GM19193 (cell line): ENCODE data around the gene NUP42.

Experiments
- POLR2A ChIP-seq: IDR thresholded peaks from 4 replicates; pipeline ENCODE4 v1.6.1; 2011; ENCODE audit not compliant: insufficient read depth, insufficient read length; ENCODE audit errors: extremely low read depth

The NUP42 gene, protein sequence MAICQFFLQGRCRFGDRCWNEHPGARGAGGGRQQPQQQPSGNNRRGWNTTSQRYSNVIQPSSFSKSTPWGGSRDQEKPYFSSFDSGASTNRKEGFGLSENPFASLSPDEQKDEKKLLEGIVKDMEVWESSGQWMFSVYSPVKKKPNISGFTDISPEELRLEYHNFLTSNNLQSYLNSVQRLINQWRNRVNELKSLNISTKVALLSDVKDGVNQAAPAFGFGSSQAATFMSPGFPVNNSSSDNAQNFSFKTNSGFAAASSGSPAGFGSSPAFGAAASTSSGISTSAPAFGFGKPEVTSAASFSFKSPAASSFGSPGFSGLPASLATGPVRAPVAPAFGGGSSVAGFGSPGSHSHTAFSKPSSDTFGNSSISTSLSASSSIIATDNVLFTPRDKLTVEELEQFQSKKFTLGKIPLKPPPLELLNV

DNA sequence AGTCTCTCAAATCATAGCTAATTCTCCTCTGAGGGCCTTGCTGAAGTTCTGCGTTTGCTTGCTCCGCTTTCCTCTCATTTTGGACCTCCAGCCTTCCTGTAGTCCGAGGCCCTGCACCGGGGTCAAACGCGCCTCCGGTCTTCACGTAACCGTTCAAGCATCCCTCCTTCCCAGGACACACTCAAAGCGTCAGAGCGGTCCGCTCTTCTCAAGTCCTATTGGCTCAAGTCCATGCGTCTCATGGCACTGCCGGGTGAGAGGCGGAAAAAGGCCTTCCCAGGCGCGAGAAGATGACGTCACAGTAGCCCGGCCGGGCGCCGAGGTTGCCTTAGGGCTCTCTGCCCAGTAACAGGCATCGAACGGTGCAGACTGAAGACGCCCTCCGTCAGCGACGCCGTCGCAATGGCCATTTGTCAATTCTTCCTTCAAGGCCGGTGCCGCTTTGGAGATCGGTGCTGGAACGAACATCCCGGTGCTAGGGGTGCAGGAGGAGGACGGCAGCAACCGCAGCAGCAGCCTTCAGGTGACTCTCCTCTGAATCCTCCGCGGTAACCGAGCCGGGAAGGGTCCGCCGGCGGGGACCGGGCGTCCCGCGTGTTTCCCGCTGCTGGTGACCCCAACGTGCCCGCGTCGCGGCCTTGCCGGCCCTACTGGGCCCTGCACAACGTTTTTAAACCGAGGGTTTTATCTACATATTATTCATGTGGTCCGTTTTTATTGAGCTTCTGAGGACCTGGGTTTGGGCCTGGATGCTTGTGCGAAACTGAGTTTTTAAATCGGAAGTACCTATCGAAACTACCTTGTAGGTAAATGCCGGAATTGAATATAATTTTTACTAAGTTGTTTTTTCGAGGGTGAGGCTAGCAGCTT is at the start of gene NUP42:
Gene NUP42, plus strand, starts transcription at position 365 of the 870 bp plus-strand sequence. Its CDS starts 38 bp downstream, at position 403.
- TF ChIP-seq POLR2A, result peak; percentile 88

DNA sequence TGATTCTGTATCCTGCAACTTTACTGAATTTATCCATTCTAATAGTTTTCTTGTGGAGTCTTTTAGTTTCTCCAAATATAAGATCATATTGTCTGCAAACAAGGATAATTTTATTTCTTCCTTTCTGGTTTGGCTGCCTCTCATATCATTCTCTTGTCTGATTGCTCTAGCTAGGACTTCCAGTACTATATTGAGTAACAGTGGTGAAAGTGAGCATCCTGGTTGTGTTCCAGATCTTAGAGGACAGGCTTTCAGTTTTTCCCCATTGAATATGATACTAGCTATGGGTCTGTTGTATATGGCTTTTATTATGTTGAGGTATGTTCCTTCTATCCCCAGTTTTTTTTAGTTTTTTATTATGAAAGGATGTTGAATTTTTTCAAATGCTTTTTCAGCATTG is 48.1 kb upstream of the NUP42 start:
- TF ChIP-seq POLR2A, result no peak

DNA sequence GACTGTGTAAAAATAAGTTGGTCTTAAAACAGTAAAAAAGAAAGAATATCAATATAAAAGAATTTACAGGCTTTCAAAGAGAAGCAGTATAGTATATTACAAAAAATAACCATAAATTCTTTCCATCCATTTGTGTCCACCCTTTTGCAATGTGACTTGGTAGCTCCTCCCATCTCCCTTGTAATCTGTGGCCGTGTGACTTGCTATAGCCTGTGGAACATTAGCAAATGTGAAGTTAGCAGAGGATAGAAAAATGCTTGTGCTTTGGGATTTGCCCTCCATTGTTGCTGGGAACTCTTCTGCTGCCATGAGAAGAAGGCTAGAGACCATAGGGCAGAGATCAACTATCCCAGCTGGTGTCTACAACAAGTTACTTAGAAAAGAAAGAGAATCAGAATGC is 46.1 kb upstream of the NUP42 start:
- TF ChIP-seq POLR2A, result no peak

DNA sequence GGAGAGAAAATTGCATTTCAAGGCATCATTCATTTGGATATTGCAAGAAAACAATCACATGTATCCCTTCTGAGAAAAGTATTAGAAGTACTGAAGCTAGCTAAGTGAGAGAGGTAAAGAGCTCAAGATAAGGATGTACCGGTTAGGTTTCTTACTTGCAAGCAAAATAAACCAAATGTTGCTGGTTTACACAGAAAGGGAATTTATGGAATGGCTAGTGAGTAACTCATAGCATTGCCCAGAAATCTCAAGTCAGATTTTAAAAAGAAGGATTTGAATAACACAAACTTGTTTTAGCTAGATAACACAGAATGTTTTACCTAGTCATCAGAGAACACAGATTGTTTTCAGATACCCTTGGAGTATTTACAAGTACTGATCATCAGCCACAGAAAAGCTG is 45.6 kb upstream of the NUP42 start:
- no peak for TF ChIP-seq POLR2A

DNA sequence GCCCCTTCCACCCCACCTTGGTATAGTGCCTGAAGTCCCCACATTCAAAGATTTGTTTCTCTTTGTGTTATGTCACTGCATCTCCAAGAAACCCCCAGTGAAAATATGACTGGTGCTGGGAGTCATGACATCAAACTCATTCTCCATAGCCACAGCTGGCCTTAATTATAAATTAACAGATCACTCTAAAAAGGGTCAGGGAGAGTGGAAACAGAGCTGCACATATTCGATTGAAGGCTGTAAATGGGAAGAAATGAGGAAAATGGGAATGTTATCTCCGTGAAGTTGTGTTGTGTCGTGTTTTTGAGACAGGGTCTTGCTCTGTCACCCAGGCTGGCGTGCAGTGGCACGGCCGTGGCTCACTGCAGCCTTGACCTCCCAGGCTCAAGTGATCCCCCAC is 24.2 kb upstream of the NUP42 start:
- no peak for TF ChIP-seq POLR2A

DNA sequence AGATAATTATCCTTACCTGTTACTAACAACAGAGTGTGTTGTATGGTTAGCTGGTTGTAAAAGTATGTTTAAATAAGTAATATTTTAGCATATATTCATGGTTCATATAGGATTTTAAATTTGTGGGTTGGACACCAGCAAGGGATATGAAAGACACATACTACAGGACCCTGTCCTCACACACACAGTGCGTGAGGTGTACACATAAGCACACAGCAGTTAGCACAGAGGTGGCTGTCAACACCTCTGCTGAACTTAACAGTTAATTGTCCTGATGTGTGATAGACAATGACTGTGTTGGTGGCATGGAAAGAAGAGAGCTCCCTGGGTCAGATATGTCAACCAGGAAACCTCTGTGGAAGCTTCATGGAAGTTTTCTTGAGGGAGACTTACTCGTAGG is 23.3 kb upstream of the NUP42 start:
- no peak for TF ChIP-seq POLR2A

DNA sequence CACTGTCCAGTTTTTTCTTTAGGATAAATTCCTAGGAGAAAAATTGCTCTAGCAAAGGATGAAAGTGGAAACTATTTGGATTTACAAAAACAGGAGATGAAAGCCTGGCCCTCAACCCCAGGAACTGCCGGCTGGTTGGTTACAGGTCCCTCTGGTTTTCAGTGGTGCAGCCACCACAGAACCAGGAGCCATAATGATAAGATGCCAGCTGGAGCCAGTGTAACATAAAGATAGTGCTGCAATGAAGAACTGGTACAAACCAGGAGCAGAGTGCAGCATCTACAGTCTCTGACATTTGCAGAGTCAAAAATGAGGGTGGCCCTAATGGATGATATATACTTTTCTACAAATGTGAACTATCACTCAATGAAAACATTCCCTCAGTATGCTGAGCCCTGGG is 20.4 kb upstream of the NUP42 start:
- no peak for TF ChIP-seq POLR2A

DNA sequence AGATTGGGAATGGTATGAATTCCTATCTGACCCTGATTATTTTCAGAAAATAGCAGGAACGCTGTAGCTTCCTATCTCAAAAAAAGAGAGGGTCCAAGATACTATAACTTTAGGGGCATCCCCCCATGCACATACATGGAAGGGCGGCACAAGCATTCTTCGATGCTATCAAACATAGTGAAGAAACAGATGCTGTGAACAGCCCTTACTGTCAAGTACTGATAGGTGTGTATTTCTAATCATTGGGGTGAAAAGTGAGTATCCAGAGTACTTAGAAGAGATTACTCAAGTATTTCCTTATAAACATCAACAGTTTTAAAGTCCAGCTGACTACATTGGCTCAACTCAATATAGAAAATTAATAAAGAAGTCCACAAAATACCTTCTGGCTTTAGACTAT is 17.0 kb upstream of the NUP42 start:
- no peak for TF ChIP-seq POLR2A

DNA sequence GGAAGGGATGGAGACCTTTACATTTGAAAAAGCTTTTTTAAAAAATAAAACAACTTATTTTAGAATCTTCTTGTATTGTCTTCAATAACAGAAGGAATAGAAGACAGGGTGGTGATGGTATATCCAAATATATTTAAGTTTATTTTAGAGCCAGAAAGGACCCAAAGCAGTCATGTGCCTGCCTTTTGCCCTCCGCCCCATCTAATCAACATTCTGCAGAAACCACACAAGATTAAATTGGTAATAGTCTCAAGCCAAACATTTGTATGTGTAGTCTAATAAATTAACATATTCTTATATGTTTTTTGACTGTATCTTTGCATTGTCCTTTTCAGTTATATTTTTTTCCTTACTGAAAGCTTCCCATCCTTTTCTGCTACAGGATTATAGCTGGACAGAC is 16.5 kb upstream of the NUP42 start:
- no peak for TF ChIP-seq POLR2A

DNA sequence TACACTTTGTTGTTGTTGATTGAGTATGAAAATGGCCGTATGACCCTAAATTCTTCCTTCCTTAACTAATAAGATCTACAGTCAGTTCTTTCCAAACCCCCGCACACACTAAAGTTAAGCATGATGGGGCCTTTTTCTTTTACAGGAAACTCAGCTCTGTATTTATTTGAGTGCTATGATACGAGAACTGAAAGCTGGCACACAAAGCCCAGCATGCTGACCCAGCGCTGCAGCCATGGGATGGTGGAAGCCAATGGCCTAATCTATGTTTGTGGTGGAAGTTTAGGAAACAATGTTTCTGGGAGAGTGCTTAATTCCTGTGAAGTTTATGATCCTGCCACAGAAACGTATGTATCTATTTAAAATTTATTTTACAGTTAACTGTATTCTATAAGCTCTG is 14.2 kb upstream of the NUP42 start:
- no peak for TF ChIP-seq POLR2A

DNA sequence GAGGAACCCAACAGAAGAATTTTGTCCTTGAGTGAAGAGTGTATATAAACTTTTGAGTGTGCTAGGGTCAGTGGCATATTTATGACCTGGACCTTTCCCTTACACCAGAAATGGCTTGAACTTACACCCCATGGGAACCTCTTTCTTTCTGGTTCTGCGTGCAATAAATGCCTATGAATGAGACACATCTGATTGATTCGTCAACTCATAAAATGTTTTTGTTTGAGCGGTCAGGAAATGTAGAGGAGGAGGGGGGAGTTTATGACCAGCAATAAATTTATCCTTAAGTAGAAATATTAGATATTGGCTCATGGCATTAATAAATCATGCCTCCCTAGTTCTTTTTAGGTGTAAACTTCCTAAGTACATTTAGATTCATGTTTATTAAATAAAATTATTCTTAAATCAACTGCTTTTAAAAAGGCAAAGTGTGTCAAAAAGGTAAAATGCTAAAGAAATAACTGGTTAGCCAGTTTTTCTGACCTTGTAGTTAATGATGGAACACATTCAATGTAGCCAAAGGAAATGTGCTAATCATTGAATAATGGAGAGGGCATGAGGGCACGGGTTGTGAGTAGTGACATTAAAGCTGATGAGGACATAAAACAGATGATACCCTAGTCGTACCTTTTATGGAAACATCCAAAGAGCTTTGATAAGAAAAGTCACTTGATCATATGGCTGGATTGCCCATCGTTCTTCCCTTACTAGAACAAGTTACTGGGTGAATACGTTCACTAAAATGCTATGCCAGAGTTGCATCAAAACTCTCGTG is 13.6 kb upstream of the NUP42 start:
- TF ChIP-seq POLR2A, result no peak

DNA sequence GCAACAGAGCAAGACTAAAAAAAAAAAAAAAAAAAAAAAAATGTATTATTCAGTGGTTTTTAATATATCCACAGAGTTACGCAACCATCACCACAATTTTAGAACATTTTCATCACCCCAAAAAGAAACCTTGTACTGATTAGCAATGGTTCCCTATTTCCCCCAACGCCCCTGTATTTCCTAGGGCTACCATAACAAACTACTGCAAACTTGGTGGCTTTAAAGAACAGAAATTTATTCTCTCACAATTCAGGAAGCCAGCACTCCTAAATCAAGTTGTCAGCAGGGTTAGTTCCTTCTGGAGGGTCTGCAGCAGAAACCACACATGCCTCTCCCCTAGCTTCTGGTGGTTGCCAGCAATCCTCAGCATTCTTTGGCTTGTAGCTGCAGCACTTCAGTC is 5.9 kb upstream of the NUP42 start:
- TF ChIP-seq POLR2A, result no peak

DNA sequence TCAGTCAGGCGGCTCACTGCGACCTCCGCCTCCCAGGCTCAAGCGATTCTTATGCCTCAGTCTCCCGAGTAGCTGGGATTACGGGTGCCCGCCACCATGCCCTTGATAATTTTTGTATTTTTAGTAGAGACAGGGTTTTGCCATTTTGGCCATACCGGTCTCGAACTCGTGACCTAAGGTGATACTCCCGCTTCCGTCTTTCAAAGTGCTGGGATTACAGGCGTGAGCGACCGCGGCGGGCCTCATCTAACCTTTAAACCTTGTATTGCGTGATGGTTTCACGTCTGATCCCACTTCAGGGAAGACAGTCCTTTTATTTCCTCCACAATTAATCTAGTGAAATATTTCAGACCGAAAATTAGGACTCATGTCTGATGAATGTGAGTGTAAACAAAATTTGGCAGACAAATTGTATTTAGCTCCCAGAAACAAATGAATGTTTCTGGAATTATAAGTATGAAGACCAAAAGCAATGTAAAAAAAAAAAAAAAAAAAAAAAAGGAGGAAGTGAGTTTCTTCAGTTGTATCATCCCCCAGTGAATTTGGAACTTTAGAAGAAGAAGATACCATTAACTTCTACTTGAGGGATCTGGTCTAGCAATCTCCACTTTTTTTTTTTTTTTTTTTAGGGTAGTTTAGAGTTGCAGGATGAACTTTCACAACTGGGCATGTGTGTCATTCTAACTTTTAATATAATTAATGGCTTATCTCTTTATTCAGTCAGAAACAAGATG is 1.6 kb downstream of the NUP42 start:
- no peak for TF ChIP-seq POLR2A

DNA sequence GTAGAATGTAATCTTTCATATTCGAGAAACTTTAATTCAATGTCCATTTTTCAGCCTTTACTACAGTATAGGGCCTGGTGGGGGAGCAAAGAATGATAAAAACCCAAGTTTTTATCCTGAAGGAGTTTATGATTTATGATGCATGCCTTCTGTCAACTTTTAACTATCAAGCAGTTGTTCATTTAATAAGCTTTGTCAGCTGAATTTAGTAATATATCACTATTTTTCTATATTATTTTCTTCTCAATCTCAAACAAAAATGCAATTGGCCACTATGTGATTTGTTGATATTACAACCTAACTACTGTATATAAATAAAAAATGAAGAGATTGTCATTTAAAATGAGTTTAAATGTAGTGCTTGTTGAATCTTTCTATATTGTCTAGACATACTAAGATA is 2.4 kb downstream of the NUP42 start:
- TF ChIP-seq POLR2A, result no peak

DNA sequence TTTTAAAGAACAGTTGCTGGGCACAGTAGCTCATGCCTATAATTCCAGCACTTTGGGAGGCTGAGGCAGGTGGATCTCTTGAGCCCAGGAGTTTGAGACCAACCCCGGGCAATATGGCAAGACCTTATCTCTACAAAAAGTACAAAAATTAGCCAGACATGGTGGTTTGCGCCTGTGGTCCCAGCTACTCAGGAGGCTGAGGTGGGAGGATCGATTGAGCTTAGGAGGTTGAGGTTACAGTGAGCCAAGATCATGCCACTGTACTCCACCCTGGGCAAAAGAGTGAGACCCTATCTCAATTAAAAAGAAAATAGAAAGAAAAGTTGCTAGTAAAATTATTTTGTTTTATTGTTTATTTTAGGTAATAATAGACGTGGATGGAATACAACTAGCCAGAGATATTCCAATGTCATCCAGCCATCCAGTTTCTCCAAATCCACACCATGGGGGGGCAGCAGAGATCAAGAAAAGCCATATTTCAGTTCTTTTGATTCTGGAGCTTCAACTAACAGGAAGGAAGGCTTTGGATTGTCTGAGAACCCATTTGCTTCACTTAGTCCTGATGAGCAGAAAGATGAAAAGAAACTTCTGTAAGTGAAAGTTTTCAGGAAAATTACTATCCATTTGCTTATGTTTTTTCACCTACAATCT is 3.0 kb downstream of the NUP42 start:
- no peak for TF ChIP-seq POLR2A

DNA sequence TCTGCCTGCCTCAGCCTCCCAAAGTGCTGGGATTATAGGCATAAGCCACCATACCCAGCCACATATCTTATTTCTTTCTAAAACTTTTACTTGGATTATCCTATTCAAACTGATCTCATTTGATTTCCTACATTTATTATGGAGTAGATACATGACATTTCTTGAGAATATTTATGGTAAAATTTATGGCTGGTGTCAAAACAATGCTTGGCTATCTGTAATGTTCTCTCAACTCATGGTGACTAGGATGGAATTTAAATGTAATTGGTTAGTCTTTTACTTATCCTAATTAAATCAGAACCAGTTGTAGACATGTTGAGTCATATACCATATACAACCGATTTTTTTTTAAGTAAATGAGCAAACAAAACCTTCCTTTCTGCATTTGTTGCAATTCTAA is 4.1 kb downstream of the NUP42 start:
- TF ChIP-seq POLR2A, result no peak
